H9 (cell line): ENCODE measurements around the gene IQSEC1. TPM values are rescaled to one million over a fixed set of nuclear protein-coding genes. Genes with fewer than 3 reads are reported as not detected.
A peak's percentile ranks its signal among the peaks of the same experiment; 100 is the strongest.

Source experiments
- DNase-seq: peaks from one replicate; pipeline ENCODE4 v3.0.0-alpha.2; 2017
- H2AFZ ChIP-seq: one replicate; pipeline ENCODE4 v1.6.1; 2013; ENCODE audit warnings: mild to moderate bottlenecking, low read length, control low read depth, moderate library complexity
- H2AK5ac ChIP-seq: 2 replicates; pipeline ENCODE4 v1.6.1; 2013; ENCODE audit warnings: low read length, control low read depth, mixed read lengths; ENCODE audit not compliant: insufficient read length
- H2BK120ac ChIP-seq: one replicate; pipeline ENCODE4 v1.6.1; 2013; ENCODE audit warnings: low read depth, mild to moderate bottlenecking, low read length, control low read depth, inconsistent platforms; ENCODE audit not compliant: poor library complexity, severe bottlenecking
- H2BK12ac ChIP-seq: 2 replicates; pipeline ENCODE4 v1.6.1; 2013; ENCODE audit warnings: low read length, control low read depth, mixed read lengths, low read depth; ENCODE audit not compliant: insufficient read length
- H2BK15ac ChIP-seq: 2 replicates; pipeline ENCODE4 v1.6.1; 2013; ENCODE audit warnings: low read depth, low read length, control low read depth
- H2BK20ac ChIP-seq: one replicate; pipeline ENCODE4 v1.6.1; 2013; ENCODE audit warnings: low read depth, mild to moderate bottlenecking, low read length, control low read depth, inconsistent platforms; ENCODE audit not compliant: poor library complexity, severe bottlenecking
- H2BK5ac ChIP-seq: 2 replicates; pipeline ENCODE4 v1.6.1; 2013; ENCODE audit warnings: low read length, control low read depth, mixed read lengths; ENCODE audit not compliant: insufficient read length
- H3K14ac ChIP-seq: 2 replicates; pipeline ENCODE4 v1.6.1; 2013; ENCODE audit warnings: low read length, control low read depth; ENCODE audit not compliant: insufficient read depth
- H3K18ac ChIP-seq: 2 replicates; pipeline ENCODE4 v1.6.1; 2013; ENCODE audit warnings: low read depth, mild to moderate bottlenecking, mixed read lengths, low read length, control low read depth; ENCODE audit not compliant: insufficient read length
- H3K23ac ChIP-seq: 2 replicates; pipeline ENCODE4 v1.6.1; 2013; ENCODE audit warnings: low read length, control low read depth, mixed read lengths, low read depth; ENCODE audit not compliant: insufficient read length
- H3K23me2 ChIP-seq: 2 replicates; pipeline ENCODE4 v1.6.1; 2013; ENCODE audit warnings: low read depth, mild to moderate bottlenecking, mixed read lengths, low read length, control low read depth; ENCODE audit not compliant: insufficient read length, poor library complexity, severe bottlenecking
- H3K27ac ChIP-seq: 2 replicates; pipeline ENCODE4 v1.5.1; 2013; ENCODE audit warnings: low read length, control low read depth, mixed read lengths, low read depth; ENCODE audit not compliant: insufficient read length
- H3K27me3 ChIP-seq: 2 replicates; pipeline ENCODE4 v1.6.1; 2013; ENCODE audit warnings: low read length, control low read depth, inconsistent platforms; ENCODE audit not compliant: insufficient read depth
- H3K4ac ChIP-seq: 2 replicates; pipeline ENCODE4 v1.6.1; 2013; ENCODE audit warnings: low read depth, mild to moderate bottlenecking, control low read depth, inconsistent platforms, low read length, moderate library complexity
- H3K4me1 ChIP-seq: 2 replicates; pipeline ENCODE4 v1.6.1; 2013; ENCODE audit warnings: low read length, control low read depth, inconsistent platforms; ENCODE audit not compliant: insufficient read depth
- H3K4me2 ChIP-seq: 2 replicates; pipeline ENCODE4 v1.6.1; 2013; ENCODE audit warnings: low read length, control low read depth, mixed read lengths; ENCODE audit not compliant: insufficient read length, insufficient read depth
- H3K56ac ChIP-seq: 2 replicates; pipeline ENCODE4 v1.6.1; 2013; ENCODE audit warnings: low read depth, mild to moderate bottlenecking, mixed read lengths, low read length, control low read depth; ENCODE audit not compliant: insufficient read length
- H3K79me1 ChIP-seq: 2 replicates; pipeline ENCODE4 v1.6.1; 2013; ENCODE audit warnings: low read depth, mild to moderate bottlenecking, moderate library complexity, low read length, control low read depth, inconsistent platforms; ENCODE audit not compliant: insufficient read depth, poor library complexity, severe bottlenecking
- H3K79me2 ChIP-seq: 2 replicates; pipeline ENCODE4 v1.6.1; 2013; ENCODE audit warnings: low read length, control low read depth, inconsistent platforms; ENCODE audit not compliant: insufficient read depth
- H3K9ac ChIP-seq: 2 replicates; pipeline ENCODE4 v1.6.1; 2013; ENCODE audit warnings: low read length, control low read depth, mixed read lengths; ENCODE audit not compliant: insufficient read length; ENCODE audit errors: extremely low read depth
- H3K9me3 ChIP-seq: one replicate; pipeline ENCODE4 v1.6.1; 2013; ENCODE audit warnings: low read depth, low read length, inconsistent platforms; ENCODE audit not compliant: control insufficient read depth
- H3T11ph ChIP-seq: one replicate; pipeline ENCODE4 v1.6.1; 2013; ENCODE audit warnings: mild to moderate bottlenecking, low read length, control low read depth, inconsistent platforms
- H4K20me1 ChIP-seq: one replicate; pipeline ENCODE4 v1.6.1; 2013; ENCODE audit not compliant: control insufficient read depth, insufficient read length, insufficient read depth
- H4K5ac ChIP-seq: 2 replicates; pipeline ENCODE4 v1.6.1; 2013; ENCODE audit warnings: low read depth, mild to moderate bottlenecking, mixed read lengths, low read length, control low read depth; ENCODE audit not compliant: insufficient read length
- H4K8ac ChIP-seq: replicated peaks from 2 replicates; pipeline ENCODE4 v1.6.1; 2013; ENCODE audit warnings: low read length, control low read depth, mixed read lengths, low read depth; ENCODE audit not compliant: insufficient read length
- H4K91ac ChIP-seq: 2 replicates; pipeline ENCODE4 v1.6.1; 2013; ENCODE audit warnings: low read depth, mild to moderate bottlenecking, moderate library complexity, mixed read lengths, low read length, control low read depth; ENCODE audit not compliant: insufficient read length
- H3K27ac Mint-ChIP-seq, 3 experiments: 2 replicates in 2 of 3; 3 replicates in 1 of 3; pipeline ENCODE4 v1.8.0; 2020 to 2021; ENCODE audit warnings: mixed read lengths in 3 of 3, mild to moderate bottlenecking in 1 of 3, moderate library complexity in 1 of 3
- H3K27me3 Mint-ChIP-seq: 2 replicates; pipeline ENCODE4 v1.8.0; 2021; ENCODE audit warnings: low read depth, mild to moderate bottlenecking, moderate library complexity, mixed read lengths
- H3K36me3 Mint-ChIP-seq, 3 experiments: 2 replicates in 2 of 3; 3 replicates in 1 of 3; pipeline ENCODE4 v1.8.0; 2020 to 2021; ENCODE audit warnings: low read depth in 3 of 3, mixed read lengths in 3 of 3; ENCODE audit not compliant: insufficient read depth in 1 of 3
- H3K4me1 Mint-ChIP-seq, 2 experiments: 2 replicates each; pipeline ENCODE4 v1.8.0; 2020; ENCODE audit warnings: mixed read lengths in 2 of 2
- H3K4me3 Mint-ChIP-seq, 2 experiments: 2 replicates in 1 of 2; 3 replicates in 1 of 2; pipeline ENCODE4 v1.8.0; 2020 to 2021; ENCODE audit warnings: mild to moderate bottlenecking in 2 of 2, mixed read lengths in 2 of 2, moderate library complexity in 1 of 2
- H3K9me3 Mint-ChIP-seq, 2 experiments: 2 replicates in 1 of 2; 3 replicates in 1 of 2; pipeline ENCODE4 v1.8.0; 2020; ENCODE audit warnings: mild to moderate bottlenecking in 2 of 2, mixed read lengths in 2 of 2, moderate library complexity in 1 of 2
- CTCF ChIP-seq: fragments of 200-600 bp; sonication (generic); conservative IDR thresholded peaks from 3 replicates; pipeline ENCODE4 v1.8.0; 2021; ENCODE audit warnings: antibody characterized with exemption, mild to moderate bottlenecking
- WGBS: extraction: QIAGEN DNeasy Blood & Tissue Kit; methylation state at CpG from one replicate; pipeline ENCODE4 v1.1.7; 2013; ENCODE audit warnings: missing lambda C conversion rate, low lambda C conversion rate, mixed read lengths; ENCODE audit not compliant: insufficient read length; ENCODE audit errors: extremely low coverage; 5-methylcytosine and 5-hydroxymethylcytosine counted together
- total RNA-seq: library from RNA; stranded (reverse); gene quantifications from 2 replicates; pipeline ENCODE4 v1.2.1, GENCODE V29; 2021

The IQSEC1 gene
- total RNA-seq, 1 experiment from 2014 or later, result 19.1 TPM

GRCh38 chr3:13046569-13047274, 26.5 kb downstream of the IQSEC1 start:
- H3K27ac ChIP-seq, result no peak overlapping the region
- Mint-ChIP-seq H3K9me3 (no peaks in the 10 kb centered on the region; a peak in 1 of 5 replicates), H3K27ac (peak overlapping the region in 1 of 3 experiments; percentile 73; a peak in 2 of 7 replicates), H3K4me1 (peaks cover 23 to 34% of the 10 kb centered on the region in 2 experiments), H3K36me3 (no peaks in the 10 kb centered on the region), H3K4me3 (no peak overlapping the region), H3K27me3 (no peaks in the 10 kb centered on the region; the same call in 1 of the 2 replicates)
- H2AFZ ChIP-seq, result no peak overlapping the region
- H2BK20ac ChIP-seq, result no peak overlapping the region
- H3K4ac ChIP-seq, result no peak overlapping the region
- no peak overlapping the region for H3K56ac ChIP-seq
- no peak for TF ChIP-seq CTCF
- H3K27me3 ChIP-seq, result no peaks in the 10 kb centered on the region
- H4K91ac ChIP-seq, result no peak overlapping the region
- no peak overlapping the region for H2BK15ac ChIP-seq
- H4K20me1 ChIP-seq, result no peaks in the 10 kb centered on the region
- H4K5ac ChIP-seq, result no peak overlapping the region
- no peak overlapping the region for H2BK120ac ChIP-seq
- H3K9ac ChIP-seq, result no peak overlapping the region
- no peak overlapping the region for H3T11ph ChIP-seq
- H2BK12ac ChIP-seq, result no peak overlapping the region
- no peak overlapping the region for H4K8ac ChIP-seq
- H3K4me2 ChIP-seq, result no peak overlapping the region
- no peaks in the 10 kb centered on the region for H3K4me1 ChIP-seq
- no peaks in the 10 kb centered on the region for H3K9me3 ChIP-seq
- WGBS, result no CpG with 5 or more reads among the region's 15 CpGs
- H3K23ac ChIP-seq, result no peak overlapping the region
- H3K79me2 ChIP-seq, result no peaks in the 10 kb centered on the region
- H3K23me2 ChIP-seq, result no peaks in the 10 kb centered on the region
- no peaks in the 10 kb centered on the region for H3K79me1 ChIP-seq
- H3K14ac ChIP-seq, result no peak overlapping the region
- H2AK5ac ChIP-seq, result no peak overlapping the region
- no peak overlapping the region for H3K18ac ChIP-seq
- no peak for DNase-seq
- no peak overlapping the region for H2BK5ac ChIP-seq
